Body of pancreas (tissue), 4 donors: ENCODE measurements around the gene DUSP14. TPM values are rescaled to one million over a fixed set of nuclear protein-coding genes. Genes with fewer than 3 reads are reported as not detected.

Experiments
- ATAC-seq: fragments of 150-250 bp; one replicate; pipeline ENCODE4 v1.9.1; 2016
- DNase-seq, 4 donors: peaks; one replicate each; pipeline ENCODE4 v3.0.0-alpha.2; 2019
- H3K27ac ChIP-seq, 4 donors: fragments of 200-600 bp; sonication (generic); 1 replicate in 3 of 4; 2 replicates in 1 of 4; pipeline versions ENCODE4 v1.5.1 to v1.6.1; 2016 to 2019; ENCODE audit warnings: mild to moderate bottlenecking in 1 of 4, mixed read lengths in 1 of 4, moderate library complexity in 1 of 4
- H3K27me3 ChIP-seq, 2 donors: fragments of 200-600 bp; sonication (generic); one replicate each; pipeline ENCODE4 v1.6.0; 2016; ENCODE audit warnings: mild to moderate bottlenecking in 1 of 2
- H3K36me3 ChIP-seq, 2 donors: fragments of 200-600 bp; sonication (generic); replicated peaks in 1 of 2; 2 replicates each; pipeline ENCODE4 v1.5.1; 2016; ENCODE audit warnings: low read depth in 2 of 2; ENCODE audit not compliant: insufficient read depth in 1 of 2
- H3K4me1 ChIP-seq: fragments of 200-600 bp; sonication (generic); one replicate; pipeline ENCODE4 v1.6.0; 2016
- H3K4me3 ChIP-seq, 2 donors: fragments of 200-600 bp; sonication (generic); 1 replicate in 1 of 2; 2 replicates in 1 of 2; pipeline ENCODE4 v1.5.1; 2016 to 2019
- H3K9me3 ChIP-seq, 3 donors: fragments of 200-600 bp; sonication (generic); 1 replicate in 2 of 3; 2 replicates in 1 of 3; pipeline ENCODE4 v1.5.1; 2016
- POLR2A ChIP-seq, 3 donors: fragments of 450-650 bp; IDR thresholded peaks; one replicate each; pipeline ENCODE4 v1.6.1; 2016; ENCODE audit warnings: antibody characterized with exemption in 3 of 3, mild to moderate bottlenecking in 2 of 3
- WGBS, 2 donors: methylation state at CpG; one replicate each; pipeline ENCODE4 v1.1.5; 2017; 5-methylcytosine and 5-hydroxymethylcytosine counted together
- intact Hi-C: fragments of 100-400 bp; cut with DNase I; formaldehyde crosslinking; loops from one replicate; pipeline ENCODE4 v1.15.1; 2023
- total RNA-seq, 2 donors: library from RNA; depleted of rRNA; stranded (reverse); fragments of >200 nt; gene quantifications; one replicate each; pipeline ENCODE4 v1.1.0, GENCODE V29; 2016
- TF ChIP-seq, protein P1 (sequence below), 7 experiments: fragments of 450-650 bp in 4 of 7; fragments of 200-600 bp in 3 of 7; sonication (generic) in 3 of 7; IDR thresholded peaks; one replicate each; pipeline ENCODE4 v1.5.1; 2016 to 2019; ENCODE audit warnings: antibody characterized with exemption in 7 of 7

Gene DUSP14
- total RNA-seq, 2 donors from 2014 or later = 9.6 to 9.9 TPM

GRCh38 chr17:37555386-37555785, 65.7 kb downstream of the DUSP14 start:
- Histone ChIP-seq H3K36me3 (peaks cover 0 to 15% of the 10 kb centered on the region in 2 donors), H3K27ac (no peak overlapping the region), H3K9me3 (no peaks in the 10 kb centered on the region), H3K4me1 (no peaks in the 10 kb centered on the region), H3K4me3 (no peak overlapping the region), H3K27me3 (no peaks in the 10 kb centered on the region)
- no peak for TF ChIP-seq POLR2A (IDR thresholded peaks at IDR 0.05)
- TF ChIP-seq, protein P1, sequence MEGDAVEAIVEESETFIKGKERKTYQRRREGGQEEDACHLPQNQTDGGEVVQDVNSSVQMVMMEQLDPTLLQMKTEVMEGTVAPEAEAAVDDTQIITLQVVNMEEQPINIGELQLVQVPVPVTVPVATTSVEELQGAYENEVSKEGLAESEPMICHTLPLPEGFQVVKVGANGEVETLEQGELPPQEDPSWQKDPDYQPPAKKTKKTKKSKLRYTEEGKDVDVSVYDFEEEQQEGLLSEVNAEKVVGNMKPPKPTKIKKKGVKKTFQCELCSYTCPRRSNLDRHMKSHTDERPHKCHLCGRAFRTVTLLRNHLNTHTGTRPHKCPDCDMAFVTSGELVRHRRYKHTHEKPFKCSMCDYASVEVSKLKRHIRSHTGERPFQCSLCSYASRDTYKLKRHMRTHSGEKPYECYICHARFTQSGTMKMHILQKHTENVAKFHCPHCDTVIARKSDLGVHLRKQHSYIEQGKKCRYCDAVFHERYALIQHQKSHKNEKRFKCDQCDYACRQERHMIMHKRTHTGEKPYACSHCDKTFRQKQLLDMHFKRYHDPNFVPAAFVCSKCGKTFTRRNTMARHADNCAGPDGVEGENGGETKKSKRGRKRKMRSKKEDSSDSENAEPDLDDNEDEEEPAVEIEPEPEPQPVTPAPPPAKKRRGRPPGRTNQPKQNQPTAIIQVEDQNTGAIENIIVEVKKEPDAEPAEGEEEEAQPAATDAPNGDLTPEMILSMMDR (IDR thresholded peaks at IDR 0.05) = no peak
- DNase-seq (no peak), ATAC-seq (no peak)
- intact Hi-C loops = no loop called here
- 91 to 97% methylated on average over 3 of the region's 3 CpGs for WGBS, 2 donors

DNA sequence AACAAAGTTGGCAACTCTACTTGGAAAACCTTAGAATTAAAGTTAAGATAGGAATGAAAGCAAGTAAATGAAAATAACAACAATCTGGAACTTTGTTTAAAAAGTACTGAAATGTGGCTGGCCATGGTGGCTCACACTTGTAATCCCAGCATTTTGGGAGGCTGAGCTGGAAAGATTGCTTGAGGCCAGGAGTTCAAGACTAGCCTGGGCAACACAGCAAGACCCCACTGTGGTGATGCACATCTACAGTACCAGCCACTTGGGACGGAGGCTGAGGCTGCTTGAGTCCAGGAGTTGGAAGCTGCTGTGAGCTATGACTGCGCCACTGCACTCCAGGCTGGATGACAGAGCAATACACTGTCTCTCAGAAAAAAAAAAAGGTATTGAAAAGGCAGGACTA, 67.8 kb downstream of the DUSP14 start:
- DNase-seq = no peak
- Histone ChIP-seq H3K27ac (no peak overlapping the region), H3K4me1 (no peaks in the 10 kb centered on the region), H3K36me3 (peaks cover 0 to 19% of the 10 kb centered on the region in 2 donors), H3K9me3 (no peaks in the 10 kb centered on the region), H3K4me3 (no peak overlapping the region), H3K27me3 (no peaks in the 10 kb centered on the region)
- no peak for ATAC-seq
- no peak for TF ChIP-seq POLR2A (IDR thresholded peaks at IDR 0.05)
- TF ChIP-seq, protein P1 (IDR thresholded peaks at IDR 0.05) = no peak
- 97 to 100% methylated on average over 2 of the region's 2 CpGs for WGBS, 2 donors
- intact Hi-C loops = no loop called here

GRCh38 chr17:37558299-37558698, 68.6 kb downstream of the DUSP14 start:
- ATAC-seq (no peak), DNase-seq (no peak)
- TF ChIP-seq, protein P1 (IDR thresholded peaks at IDR 0.05) = no peak
- TF ChIP-seq POLR2A (IDR thresholded peaks at IDR 0.05) = no peak
- H3K9me3 ChIP-seq = no peaks in the 10 kb centered on the region
- intact Hi-C loops = no loop called here
- peaks cover 0 to 19% of the 10 kb centered on the region in 2 donors for H3K36me3 ChIP-seq
- H3K27me3 ChIP-seq = no peaks in the 10 kb centered on the region
- no peaks in the 10 kb centered on the region for H3K4me1 ChIP-seq
- WGBS, 2 donors = 96 to 97% methylated on average over 2 of the region's 2 CpGs
- no peak overlapping the region for H3K4me3 ChIP-seq
- no peak overlapping the region for H3K27ac ChIP-seq

- intact Hi-C loops = no loop called here
- Histone ChIP-seq H3K27me3 (no peaks in the 10 kb centered on the region), H3K36me3 (peaks cover 0 to 19% of the 10 kb centered on the region in 2 donors), H3K4me3 (no peak overlapping the region), H3K4me1 (no peaks in the 10 kb centered on the region), H3K9me3 (no peaks in the 10 kb centered on the region), H3K27ac (no peak overlapping the region)
- DNase-seq = no peak
- TF ChIP-seq, protein P1 (IDR thresholded peaks at IDR 0.05) = no peak
- TF ChIP-seq POLR2A (IDR thresholded peaks at IDR 0.05) = no peak
- WGBS, 2 donors = 79 to 80% methylated on average over 5 of the region's 5 CpGs
- no peak for ATAC-seq
Measured at GRCh38 chr17:37562016-37562745, 72.5 kb downstream of the DUSP14 start.

Other genes with a start within 250 kb of the DUSP14 start
- gene C17orf78, start 113.9 kb upstream of the DUSP14 start, total RNA-seq = not detected
- 10 to 100 TPM in 1 of 2 donors, 1 to 10 TPM in 1; 9.1 to 49.1 TPM for gene ACACA, start 83.1 kb upstream of the DUSP14 start, total RNA-seq
- gene TADA2A, start 83.0 kb upstream of the DUSP14 start, total RNA-seq = 10 to 100 TPM in 1 of 2 donors, 1 to 10 TPM in 1; 9.9 to 13.5 TPM
- gene SYNRG, start 119.5 kb downstream of the DUSP14 start, total RNA-seq = 10 to 100 TPM; 14.2 to 21.3 TPM
- gene DDX52, start 153.6 kb downstream of the DUSP14 start, total RNA-seq = 10 to 100 TPM; 10.9 to 20.5 TPM